GM21390 (cell line): Measurements from ENCODE around the gene TTC28.
"Not testable (repeated sequence)": the region's sequence is repeated elsewhere in the genome, so short reads cannot be mapped to it uniquely, and the experiment has no call there.

ENCODE experiments used
- ATAC-seq: cut with Tn5 transposase; IDR thresholded peaks from one replicate; pipeline ENCODE4 v1.9.1; 2021; ENCODE audit not compliant: unreplicated experiment

TTC28 gene

GRCh38 chr22:28366856-28367255, 312.8 kb downstream of the TTC28 start:
- no peak for ATAC-seq

GRCh38 chr22:28365371-28365770, 314.3 kb downstream of the TTC28 start:
- ATAC-seq: no peak

- not testable (repeated sequence) for ATAC-seq
These were observed 315.5 kb downstream of the TTC28 start for GRCh38 chr22:28364105-28364504.

GRCh38 chr22:28360939-28361338, 318.7 kb downstream of the TTC28 start:
- ATAC-seq: no peak

- no peak for ATAC-seq
These were observed 321.3 kb downstream of the TTC28 start for GRCh38 chr22:28358312-28358711.

- ATAC-seq: no peak
These were observed 322.4 kb downstream of the TTC28 start for GRCh38 chr22:28357193-28357592.

GRCh38 chr22:28351476-28351875, 328.2 kb downstream of the TTC28 start:
- ATAC-seq: no peak

- no peak for ATAC-seq
These were observed 330.7 kb downstream of the TTC28 start for GRCh38 chr22:28348613-28349609.

- ATAC-seq: no peak
These were observed 333.3 kb downstream of the TTC28 start for GRCh38 chr22:28346308-28346707.

GRCh38 chr22:28344918-28345703, 334.5 kb downstream of the TTC28 start:
- no peak for ATAC-seq

- no peak for ATAC-seq
These were observed 338.6 kb downstream of the TTC28 start for GRCh38 chr22:28341001-28341400.

GRCh38 chr22:28333088-28333487, 346.6 kb downstream of the TTC28 start:
- ATAC-seq: no peak

- ATAC-seq: no peak
These were observed 347.2 kb downstream of the TTC28 start for GRCh38 chr22:28332410-28332809.

- ATAC-seq: no peak
These were observed 347.9 kb downstream of the TTC28 start for GRCh38 chr22:28331695-28332094.

- no peak for ATAC-seq
These were observed 350.2 kb downstream of the TTC28 start for GRCh38 chr22:28329186-28330073.

- no peak for ATAC-seq
These were observed 350.9 kb downstream of the TTC28 start for GRCh38 chr22:28328756-28329155.

- ATAC-seq: no peak
These were observed 363.6 kb downstream of the TTC28 start for GRCh38 chr22:28316014-28316413.

- no peak for ATAC-seq
These were observed 364.7 kb downstream of the TTC28 start for GRCh38 chr22:28314959-28315358.

GRCh38 chr22:28310299-28310698, 369.3 kb downstream of the TTC28 start:
- ATAC-seq: no peak

- no peak for ATAC-seq
These were observed 379.9 kb downstream of the TTC28 start for GRCh38 chr22:28299753-28300152.

- ATAC-seq: no peak
These were observed 380.3 kb downstream of the TTC28 start for GRCh38 chr22:28299309-28299708.
